GM23338 (cell line): ENCODE measurements around the gene PPY. TPM values are rescaled to one million over a fixed set of nuclear protein-coding genes. Genes with fewer than 3 reads are reported as not detected.

Experiments
- ATAC-seq: fragments of 200-7000 bp; cut with Tn5 transposase; 3 replicates; pipeline ENCODE4 v1.9.1; 2020
- DNase-seq: peaks from one replicate; pipeline ENCODE4 v3.0.0-alpha.2; 2015; ENCODE audit warnings: low spot score
- H2AFZ ChIP-seq: fragments of 200-600 bp; sonication (generic); 2 replicates; pipeline ENCODE4 v1.8.0; 2016; ENCODE audit warnings: antibody characterized with exemption, mild to moderate bottlenecking, moderate library complexity
- H3F3A ChIP-seq: fragments of 200-600 bp; sonication (generic); replicated peaks from 2 replicates; pipeline ENCODE4 v1.8.0; 2017; ENCODE audit warnings: antibody characterized with exemption, mixed run types, low read depth
- H3K27ac ChIP-seq: fragments of 200-600 bp; sonication (generic); 2 replicates; pipeline ENCODE4 v1.6.1; 2016; ENCODE audit warnings: low read depth
- H3K27me3 ChIP-seq: fragments of 200-600 bp; sonication (generic); 2 replicates; pipeline ENCODE4 v1.8.0; 2016; ENCODE audit warnings: mild to moderate bottlenecking, mixed run types, moderate library complexity; ENCODE audit not compliant: insufficient read depth
- H3K36me3 ChIP-seq: fragments of 200-600 bp; sonication (generic); 2 replicates; pipeline ENCODE4 v1.8.0; 2016; ENCODE audit warnings: mild to moderate bottlenecking; ENCODE audit not compliant: insufficient read depth
- H3K4me1 ChIP-seq: fragments of 200-600 bp; sonication (generic); 2 replicates; pipeline ENCODE4 v1.8.0; 2016; ENCODE audit warnings: mild to moderate bottlenecking, moderate library complexity; ENCODE audit not compliant: insufficient read depth
- H3K4me2 ChIP-seq: fragments of 200-600 bp; sonication (generic); 2 replicates; pipeline ENCODE4 v1.7.1; 2017; ENCODE audit warnings: mixed run types
- H3K4me3 ChIP-seq: fragments of 200-600 bp; sonication (generic); 2 replicates; pipeline ENCODE4 v1.6.1; 2016; ENCODE audit warnings: mixed run types
- H3K79me2 ChIP-seq: fragments of 200-600 bp; sonication (generic); replicated peaks from 2 replicates; pipeline ENCODE4 v1.8.0; 2017; ENCODE audit warnings: mild to moderate bottlenecking; ENCODE audit not compliant: insufficient read depth
- H3K9me2 ChIP-seq: fragments of 200-600 bp; sonication (generic); 2 replicates; pipeline ENCODE4 v1.8.0; 2017; ENCODE audit not compliant: insufficient read depth
- H4K20me1 ChIP-seq: fragments of 200-600 bp; sonication (generic); replicated peaks from 2 replicates; pipeline ENCODE4 v1.8.0; 2017; ENCODE audit warnings: mild to moderate bottlenecking; ENCODE audit not compliant: insufficient read depth
- H3K27ac Mint-ChIP-seq: 2 replicates; pipeline ENCODE4 v1.8.0; 2020; ENCODE audit warnings: inconsistent platforms, mild to moderate bottlenecking, moderate library complexity, mixed read lengths
- H3K27me3 Mint-ChIP-seq: 3 replicates; pipeline ENCODE4 v1.8.0; 2022; ENCODE audit warnings: low read depth, mild to moderate bottlenecking, moderate library complexity, mixed read lengths, inconsistent platforms; ENCODE audit not compliant: insufficient read depth, poor library complexity
- H3K36me3 Mint-ChIP-seq: 3 replicates; pipeline ENCODE4 v1.8.0; 2021; ENCODE audit warnings: low read depth, mild to moderate bottlenecking, inconsistent platforms, moderate library complexity, mixed read lengths
- H3K4me1 Mint-ChIP-seq: 3 replicates; pipeline ENCODE4 v1.8.0; 2020; ENCODE audit warnings: mild to moderate bottlenecking, inconsistent platforms, mixed read lengths
- H3K4me3 Mint-ChIP-seq: 3 replicates; pipeline ENCODE4 v1.8.0; 2021; ENCODE audit warnings: moderate library complexity, mild to moderate bottlenecking, inconsistent platforms, mixed read lengths
- H3K9me3 Mint-ChIP-seq: 3 replicates; pipeline ENCODE4 v1.8.0; 2020; ENCODE audit warnings: moderate library complexity, mild to moderate bottlenecking, inconsistent platforms, mixed read lengths
- EZH2 ChIP-seq: fragments of 200-600 bp; sonication (generic); IDR thresholded peaks from one replicate; pipeline ENCODE4 v1.8.0; 2017; ENCODE audit warnings: antibody characterized with exemption, mild to moderate bottlenecking, low read depth; ENCODE audit not compliant: unreplicated experiment
- JUNB ChIP-seq: IDR thresholded peaks from one replicate; pipeline ENCODE4 v1.6.1; 2016; ENCODE audit warnings: antibody characterized with exemption; ENCODE audit not compliant: unreplicated experiment
- NANOG ChIP-seq: IDR thresholded peaks from 2 replicates; pipeline ENCODE4 v1.6.1; 2016; ENCODE audit warnings: antibody characterized with exemption, borderline replicate concordance
- POLR2AphosphoS5 ChIP-seq: IDR thresholded peaks from 2 replicates; pipeline ENCODE4 v1.6.1; 2016; ENCODE audit warnings: antibody characterized with exemption, low read depth
- ZNF114 ChIP-seq: fragments of 250-450 bp; sonication (Bioruptor Pico); IDR thresholded peaks from 2 replicates; pipeline ENCODE4 v1.5.0; 2020; ENCODE audit warnings: mild to moderate bottlenecking, moderate library complexity
- ZNF331 ChIP-seq: fragments of 250-450 bp; sonication (Bioruptor Pico); IDR thresholded peaks from 2 replicates; pipeline ENCODE4 v1.5.0; 2020; ENCODE audit warnings: low read depth, mild to moderate bottlenecking, moderate library complexity
- polyA plus RNA-seq: library from polyadenylated mRNA; unstranded; fragments of >200 nt; fragmentation: Nextera tagmentation; extraction: Ambion mirVana; gene quantifications from 2 replicates; pipeline ENCODE4 v1.2.1, GENCODE V29; 2016
- total RNA-seq: library from RNA; depleted of rRNA; stranded (reverse); fragments of >200 nt; shearing (Covaris generic); gene quantifications from 2 replicates; pipeline ENCODE4 v1.2.3, GENCODE V29; 2014
- TF ChIP-seq, protein P1 (sequence below): IDR thresholded peaks from one replicate; pipeline ENCODE4 v1.6.1; 2018; ENCODE audit warnings: antibody characterized with exemption; ENCODE audit not compliant: unreplicated experiment
- TF ChIP-seq, protein P2 (sequence below): IDR thresholded peaks from 2 replicates; pipeline ENCODE4 v1.6.1; 2016; ENCODE audit warnings: antibody characterized with exemption

PPY gene
- total and polyA plus RNA-seq, 2 experiments from 2014 or later, result 0.94 TPM; not detected in 1

DNA sequence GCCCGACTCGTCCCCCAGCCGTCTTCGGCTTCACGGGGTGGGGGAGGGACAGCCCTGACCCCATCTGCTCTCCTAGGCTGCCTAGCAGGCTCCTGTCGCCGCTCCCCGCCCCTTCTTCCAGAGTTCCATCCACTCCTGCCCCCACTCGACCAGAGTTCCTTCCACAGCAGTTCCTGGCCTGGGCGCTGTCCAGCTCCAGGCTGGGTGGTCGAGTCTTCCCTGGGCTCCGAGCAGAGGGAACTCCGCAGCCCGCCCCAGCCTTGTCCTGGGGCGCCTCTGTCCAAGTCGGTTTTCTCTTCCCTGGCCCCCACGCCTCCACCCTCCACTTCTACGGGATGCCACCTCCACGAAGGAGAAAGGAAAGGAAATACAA, 10.1 kb upstream of the PPY start (continued):
- TF ChIP-seq, protein P1, sequence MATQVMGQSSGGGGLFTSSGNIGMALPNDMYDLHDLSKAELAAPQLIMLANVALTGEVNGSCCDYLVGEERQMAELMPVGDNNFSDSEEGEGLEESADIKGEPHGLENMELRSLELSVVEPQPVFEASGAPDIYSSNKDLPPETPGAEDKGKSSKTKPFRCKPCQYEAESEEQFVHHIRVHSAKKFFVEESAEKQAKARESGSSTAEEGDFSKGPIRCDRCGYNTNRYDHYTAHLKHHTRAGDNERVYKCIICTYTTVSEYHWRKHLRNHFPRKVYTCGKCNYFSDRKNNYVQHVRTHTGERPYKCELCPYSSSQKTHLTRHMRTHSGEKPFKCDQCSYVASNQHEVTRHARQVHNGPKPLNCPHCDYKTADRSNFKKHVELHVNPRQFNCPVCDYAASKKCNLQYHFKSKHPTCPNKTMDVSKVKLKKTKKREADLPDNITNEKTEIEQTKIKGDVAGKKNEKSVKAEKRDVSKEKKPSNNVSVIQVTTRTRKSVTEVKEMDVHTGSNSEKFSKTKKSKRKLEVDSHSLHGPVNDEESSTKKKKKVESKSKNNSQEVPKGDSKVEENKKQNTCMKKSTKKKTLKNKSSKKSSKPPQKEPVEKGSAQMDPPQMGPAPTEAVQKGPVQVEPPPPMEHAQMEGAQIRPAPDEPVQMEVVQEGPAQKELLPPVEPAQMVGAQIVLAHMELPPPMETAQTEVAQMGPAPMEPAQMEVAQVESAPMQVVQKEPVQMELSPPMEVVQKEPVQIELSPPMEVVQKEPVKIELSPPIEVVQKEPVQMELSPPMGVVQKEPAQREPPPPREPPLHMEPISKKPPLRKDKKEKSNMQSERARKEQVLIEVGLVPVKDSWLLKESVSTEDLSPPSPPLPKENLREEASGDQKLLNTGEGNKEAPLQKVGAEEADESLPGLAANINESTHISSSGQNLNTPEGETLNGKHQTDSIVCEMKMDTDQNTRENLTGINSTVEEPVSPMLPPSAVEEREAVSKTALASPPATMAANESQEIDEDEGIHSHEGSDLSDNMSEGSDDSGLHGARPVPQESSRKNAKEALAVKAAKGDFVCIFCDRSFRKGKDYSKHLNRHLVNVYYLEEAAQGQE, result peak; percentile 64
- TF ChIP-seq JUNB (no peak), ZNF114 (no peak), EZH2 (no peak)
- TF ChIP-seq, protein P2, sequence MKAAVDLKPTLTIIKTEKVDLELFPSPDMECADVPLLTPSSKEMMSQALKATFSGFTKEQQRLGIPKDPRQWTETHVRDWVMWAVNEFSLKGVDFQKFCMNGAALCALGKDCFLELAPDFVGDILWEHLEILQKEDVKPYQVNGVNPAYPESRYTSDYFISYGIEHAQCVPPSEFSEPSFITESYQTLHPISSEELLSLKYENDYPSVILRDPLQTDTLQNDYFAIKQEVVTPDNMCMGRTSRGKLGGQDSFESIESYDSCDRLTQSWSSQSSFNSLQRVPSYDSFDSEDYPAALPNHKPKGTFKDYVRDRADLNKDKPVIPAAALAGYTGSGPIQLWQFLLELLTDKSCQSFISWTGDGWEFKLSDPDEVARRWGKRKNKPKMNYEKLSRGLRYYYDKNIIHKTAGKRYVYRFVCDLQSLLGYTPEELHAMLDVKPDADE, result no peak

DNA sequence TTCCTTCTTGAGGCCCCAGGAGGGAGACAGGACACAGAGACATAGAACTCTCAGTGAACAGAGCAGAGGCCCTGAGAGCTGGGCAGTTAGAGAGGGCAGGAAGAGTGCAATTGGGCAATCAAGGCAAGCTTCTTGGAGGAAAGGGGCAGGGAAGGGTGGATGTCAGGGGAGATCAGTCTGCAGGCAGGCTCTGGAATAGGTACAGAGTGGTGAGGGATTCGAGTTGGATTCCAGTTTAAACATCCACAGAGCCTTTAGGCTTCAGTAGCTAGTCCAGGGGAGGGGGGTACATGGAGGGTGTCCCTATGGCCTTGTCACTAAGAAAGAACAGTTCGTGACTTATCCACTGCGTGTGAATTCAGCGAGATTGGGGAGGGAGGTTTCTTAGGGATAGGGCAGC, 9.5 kb upstream of the PPY start:
- Mint-ChIP-seq H3K36me3 (no peaks in the 10 kb centered on the region), H3K27ac (no peak overlapping the region), H3K27me3 (peaks cover 29% of the 10 kb centered on the region), H3K4me3 (peak overlapping the region; percentile 92), H3K9me3 (no peaks in the 10 kb centered on the region), H3K4me1 (peaks cover 11% of the 10 kb centered on the region; the same call in 2 of the 3 replicates)
- Histone ChIP-seq H3K4me2 (peak overlapping the region; percentile 98), H3K4me1 (peaks cover 5% of the 10 kb centered on the region; the same call in 1 of the 2 replicates), H3K36me3 (no peaks in the 10 kb centered on the region), H3K9me2 (no peaks in the 10 kb centered on the region), H4K20me1 (no peaks in the 10 kb centered on the region), H3K4me3 (peak overlapping the region; percentile 91), H3K79me2 (no peaks in the 10 kb centered on the region), H3K27me3 (peaks cover 36% of the 10 kb centered on the region), H3F3A (no peaks in the 10 kb centered on the region), H2AFZ (peak overlapping the region; percentile 98), H3K27ac (no peak overlapping the region)
- TF ChIP-seq EZH2, result no peak
- no peak for TF ChIP-seq ZNF331 (CRISPR knock-in tag)
- TF ChIP-seq, protein P2, result no peak
- ATAC-seq, result no peak
- DNase-seq, result no peak

DNA sequence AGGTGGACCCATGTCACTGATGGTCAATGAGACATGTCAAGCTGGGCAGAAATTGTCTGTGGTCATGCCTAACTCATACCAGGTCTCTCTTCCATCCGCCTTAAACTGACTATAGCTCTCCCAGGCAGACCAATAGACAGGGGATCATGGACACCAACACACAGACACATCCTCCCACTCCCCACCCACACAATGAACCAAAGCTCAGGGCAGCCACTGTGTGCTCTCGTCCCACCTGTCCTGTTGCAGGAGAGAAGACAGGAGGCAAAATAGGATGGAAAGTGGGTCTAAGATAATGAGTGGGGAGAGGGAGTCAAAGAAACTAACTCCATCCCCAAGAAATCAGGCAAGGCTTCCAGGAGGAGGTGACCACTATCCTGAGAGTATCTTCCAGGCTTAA, 8.3 kb upstream of the PPY start:
- ATAC-seq, result no peak
- Histone ChIP-seq H3K4me2 (no peak overlapping the region), H3K36me3 (no peaks in the 10 kb centered on the region), H3F3A (no peaks in the 10 kb centered on the region), H3K9me2 (no peaks in the 10 kb centered on the region), H3K27me3 (peaks cover 36% of the 10 kb centered on the region), H3K79me2 (no peaks in the 10 kb centered on the region), H2AFZ (no peak overlapping the region), H3K4me3 (no peak overlapping the region), H4K20me1 (no peaks in the 10 kb centered on the region), H3K4me1 (peaks cover 5% of the 10 kb centered on the region; the same call in 1 of the 2 replicates), H3K27ac (no peak overlapping the region)
- Mint-ChIP-seq H3K36me3 (no peaks in the 10 kb centered on the region), H3K9me3 (no peaks in the 10 kb centered on the region), H3K27me3 (peaks cover 29% of the 10 kb centered on the region), H3K4me3 (no peak overlapping the region; the same call in 2 of the 3 replicates), H3K4me1 (peaks cover 18% of the 10 kb centered on the region), H3K27ac (no peak overlapping the region)
- DNase-seq, result no peak
- TF ChIP-seq, protein P1, result no peak
- TF ChIP-seq ZNF114, result no peak
- no peak for TF ChIP-seq POLR2AphosphoS5
- TF ChIP-seq NANOG, result no peak
